Keratinocyte (primary cell): ENCODE measurements around the gene EPHB2. TPM values are rescaled to one million over a fixed set of nuclear protein-coding genes. Genes with fewer than 3 reads are reported as not detected.

Experiments
- DNase-seq: peaks from one replicate; pipeline ENCODE4 v3.0.0-alpha.2; 2011; ENCODE audit warnings: low read depth, missing footprints, low spot score
- FAIRE-seq: peaks from 2 replicates; lab custom pipeline; 2011; peaks lifted over from hg19 to GRCh38; lab: Jason Lieb, UNC
- H2AFZ ChIP-seq: 2 replicates; pipeline ENCODE4 v1.6.0; 2012; ENCODE audit warnings: low read length, control low read depth, inconsistent platforms; ENCODE audit not compliant: control insufficient read depth
- H3K27ac ChIP-seq: 2 replicates; pipeline ENCODE4 v1.5.1; 2011; ENCODE audit warnings: low read length; ENCODE audit not compliant: control insufficient read depth, insufficient read depth
- H3K27me3 ChIP-seq: 3 replicates; pipeline ENCODE4 v1.6.0; 2011; ENCODE audit warnings: low read length; ENCODE audit not compliant: control insufficient read depth, insufficient read depth; ENCODE audit errors: extremely low read depth
- H3K36me3 ChIP-seq, 2 experiments: 2 replicates in 1 of 2; 3 replicates in 1 of 2; pipeline ENCODE4 v1.5.1; 2011; ENCODE audit warnings: low read length in 2 of 2, mild to moderate bottlenecking in 1 of 2; ENCODE audit not compliant: control insufficient read depth in 2 of 2, insufficient read depth in 2 of 2; ENCODE audit errors: extremely low read depth in 1 of 2
- H3K4me1 ChIP-seq: 3 replicates; pipeline ENCODE4 v1.5.1; 2011; ENCODE audit warnings: low read length; ENCODE audit not compliant: control insufficient read depth, insufficient read depth; ENCODE audit errors: extremely low read depth
- H3K4me2 ChIP-seq: 3 replicates; pipeline ENCODE4 v1.6.0; 2011; ENCODE audit warnings: low read depth, low read length; ENCODE audit not compliant: control insufficient read depth, insufficient read depth; ENCODE audit errors: extremely low read depth
- H3K4me3 ChIP-seq, 3 experiments: fragments of 200-600 bp in 1 of 3; sonication (generic) in 1 of 3; 2 replicates in 2 of 3; 3 replicates in 1 of 3; pipeline ENCODE4 v1.5.1; 2011 to 2016; ENCODE audit warnings: low read length in 3 of 3, mild to moderate bottlenecking in 3 of 3, control low read depth in 2 of 3, inconsistent platforms in 1 of 3, low read depth in 1 of 3, mixed read lengths in 1 of 3, mixed run types in 1 of 3, moderate library complexity in 1 of 3; ENCODE audit not compliant: control insufficient read depth in 2 of 3, insufficient read depth in 2 of 3; ENCODE audit errors: extremely low read depth in 1 of 3
- H3K79me2 ChIP-seq: 2 replicates; pipeline ENCODE4 v1.6.0; 2012; ENCODE audit warnings: low read length; ENCODE audit not compliant: control insufficient read depth, insufficient read depth
- H3K9ac ChIP-seq: 3 replicates; pipeline ENCODE4 v1.6.0; 2011; ENCODE audit warnings: low read length; ENCODE audit not compliant: control insufficient read depth, insufficient read depth; ENCODE audit errors: extremely low read depth
- H3K9me1 ChIP-seq: 3 replicates; pipeline ENCODE4 v1.6.0; 2011; ENCODE audit warnings: low read length; ENCODE audit not compliant: control insufficient read depth, insufficient read depth; ENCODE audit errors: extremely low read depth
- H3K9me3 ChIP-seq: 2 replicates; pipeline ENCODE4 v1.5.1; 2012; ENCODE audit warnings: low read depth, low read length; ENCODE audit not compliant: control insufficient read depth
- H4K20me1 ChIP-seq: 3 replicates; pipeline ENCODE4 v1.6.0; 2011; ENCODE audit warnings: low read length; ENCODE audit not compliant: control insufficient read depth, insufficient read depth; ENCODE audit errors: extremely low read depth
- CTCF ChIP-seq, 3 experiments: IDR thresholded peaks in 1 of 3; conservative IDR thresholded peaks in 1 of 3; optimal IDR thresholded peaks in 1 of 3; 2 replicates in 2 of 3; 3 replicates in 1 of 3; pipeline versions ENCODE3 to v1.5.1; 2011; ENCODE audit warnings: low read length in 3 of 3, mild to moderate bottlenecking in 3 of 3, moderate library complexity in 2 of 3, control low read depth in 1 of 3, inconsistent platforms in 1 of 3; ENCODE audit not compliant: insufficient read depth in 2 of 3; ENCODE audit errors: extremely low read depth in 1 of 3
- EZH2 ChIP-seq: IDR thresholded peaks from one replicate; pipeline ENCODE4 v1.6.1; 2012; ENCODE audit warnings: inconsistent platforms, mild to moderate bottlenecking, low read length, moderate library complexity
- dilution Hi-C: fragments of 300-500 bp; cut with MboI; formaldehyde crosslinking; loops from one replicate; pipeline ENCODE4 v1.7.0; 2020; ENCODE audit warnings: low sequenced_read_pairs; ENCODE audit not compliant: extremely low pct_ligation_motif_present
- polyA plus RNA-seq, 5 experiments: library from polyadenylated mRNA; depleted of rRNA in 3 of 5; stranded (reverse) in 3 of 5; stranded (forward) in 1 of 5; unstranded in 1 of 5; fragments of >200 nt; gene quantifications; 1 replicate in 1 of 5; 2 replicates in 3 of 5; 3 replicates in 1 of 5; pipeline versions ENCODE4 v1.2.1 to v1.2.3, GENCODE V29; 2011 to 2012; ENCODE audit warnings: missing spikeins in 2 of 5, low read depth in 1 of 5, low replicate concordance in 1 of 5

The EPHB2 gene
- polyA plus RNA-seq, 1 donor (not counting 4 experiments of a cell fraction or from before 2014, with no cell fraction given): 0.10 TPM

GRCh38 chr1:22825486-22826189, 115.0 kb downstream of the EPHB2 start:
- no peaks in the 10 kb centered on the region for H3K79me2 ChIP-seq
- no peak overlapping the region for H3K4me3 ChIP-seq
- H2AFZ ChIP-seq: no peak overlapping the region
- no peaks in the 10 kb centered on the region for H3K27me3 ChIP-seq
- no peaks in the 10 kb centered on the region for H3K9me3 ChIP-seq
- H3K27ac ChIP-seq: no peak overlapping the region
- no peak overlapping the region for H3K9ac ChIP-seq
- H3K4me1 ChIP-seq: peaks cover 50% of the 10 kb centered on the region
- FAIRE-seq: no peak
- H3K4me2 ChIP-seq: no peak overlapping the region
- H3K9me1 ChIP-seq: peaks cover 7% of the 10 kb centered on the region
- H4K20me1 ChIP-seq: no peaks in the 10 kb centered on the region
- dilution Hi-C loops: no loop called here
- DNase-seq: no peak
- H3K36me3 ChIP-seq: no peaks in the 10 kb centered on the region
- TF ChIP-seq CTCF (optimal IDR thresholded peaks at IDR 0.05 in 1 of 3, IDR thresholded peaks at IDR 0.05 in 1 of 3, conservative IDR thresholded peaks at IDR 0.05 in 1 of 3; ENCODE audit: extremely low read depth in 1 of 3, insufficient read depth in 2 of 3, low read length in 3 of 3): no peak
- TF ChIP-seq EZH2: no peak

GRCh38 chr1:22826604-22827580, 116.3 kb downstream of the EPHB2 start:
- H3K9me3 ChIP-seq: no peaks in the 10 kb centered on the region
- dilution Hi-C loops: no loop called here
- H2AFZ ChIP-seq: peak overlapping the region; percentile 19
- H3K4me3 ChIP-seq: peak overlapping the region in 1 of 3 experiments; percentile 11
- FAIRE-seq: peak; percentile 62
- TF ChIP-seq EZH2: no peak
- no peak for TF ChIP-seq CTCF (optimal IDR thresholded peaks at IDR 0.05 in 1 of 3, IDR thresholded peaks at IDR 0.05 in 1 of 3, conservative IDR thresholded peaks at IDR 0.05 in 1 of 3; ENCODE audit: extremely low read depth in 1 of 3, insufficient read depth in 2 of 3, low read length in 3 of 3)
- no peak overlapping the region for H3K27ac ChIP-seq
- no peaks in the 10 kb centered on the region for H3K79me2 ChIP-seq
- no peak for DNase-seq
- peak overlapping the region; percentile 68 for H3K4me2 ChIP-seq
- H3K4me1 ChIP-seq: peaks cover 62% of the 10 kb centered on the region
- H3K9me1 ChIP-seq: peaks cover 7% of the 10 kb centered on the region
- H3K9ac ChIP-seq: peak overlapping the region; percentile 6
- no peaks in the 10 kb centered on the region for H3K36me3 ChIP-seq
- H4K20me1 ChIP-seq: no peaks in the 10 kb centered on the region
- H3K27me3 ChIP-seq: no peaks in the 10 kb centered on the region
